Endothelial cell (in vitro differentiated cells): ENCODE results near the gene BACH2. TPM values are rescaled to one million over a fixed set of nuclear protein-coding genes. Genes with fewer than 3 reads are reported as not detected.

Experiments used
- DNase-seq: peaks from one replicate; pipeline ENCODE4 v3.0.0; 2021; ENCODE audit warnings: low spot score
- H3K27ac Mint-ChIP-seq: one replicate; pipeline ENCODE4 v1.8.0; 2021; ENCODE audit warnings: mixed read lengths, inconsistent platforms; ENCODE audit not compliant: unreplicated experiment
- H3K27me3 Mint-ChIP-seq: one replicate; pipeline ENCODE4 v1.8.0; 2021; ENCODE audit warnings: mild to moderate bottlenecking, moderate library complexity, mixed read lengths, inconsistent platforms; ENCODE audit not compliant: unreplicated experiment
- H3K36me3 Mint-ChIP-seq: one replicate; pipeline ENCODE4 v1.8.0; 2021; ENCODE audit warnings: mild to moderate bottlenecking, low read depth, mixed read lengths, inconsistent platforms; ENCODE audit not compliant: unreplicated experiment
- H3K4me1 Mint-ChIP-seq: one replicate; pipeline ENCODE4 v1.8.0; 2021; ENCODE audit warnings: mild to moderate bottlenecking, mixed read lengths, inconsistent platforms; ENCODE audit not compliant: unreplicated experiment
- H3K4me3 Mint-ChIP-seq: one replicate; pipeline ENCODE4 v1.8.0; 2021; ENCODE audit warnings: mild to moderate bottlenecking, mixed read lengths, inconsistent platforms; ENCODE audit not compliant: unreplicated experiment
- H3K9me3 Mint-ChIP-seq: one replicate; pipeline ENCODE4 v1.8.0; 2021; ENCODE audit warnings: mixed read lengths, inconsistent platforms; ENCODE audit not compliant: unreplicated experiment
- CTCF ChIP-seq: fragments of 200-600 bp; sonication (generic); IDR thresholded peaks from one replicate; pipeline ENCODE4 v1.5.0; 2021; ENCODE audit warnings: antibody characterized with exemption; ENCODE audit not compliant: unreplicated experiment
- total RNA-seq: library from RNA; stranded (reverse); fragmentation: NEBNext Ultra II Directional; extraction: Animal tissue kit (Norgen Biotek cat#: 25700); gene quantifications from one replicate; pipeline ENCODE4 v1.2.1, GENCODE V29; 2021; ENCODE audit not compliant: unreplicated experiment

Gene BACH2
- total RNA-seq, 1 donor from 2014 or later: 3.9 TPM

- H3K36me3 Mint-ChIP-seq: no peaks in the 10 kb centered on the region
- no peak for DNase-seq
- H3K27me3 Mint-ChIP-seq: no peaks in the 10 kb centered on the region
- peaks cover 7% of the 10 kb centered on the region for H3K4me1 Mint-ChIP-seq
- no peaks in the 10 kb centered on the region for H3K9me3 Mint-ChIP-seq
- TF ChIP-seq CTCF: no peak
- no peak overlapping the region for H3K27ac Mint-ChIP-seq
- H3K4me3 Mint-ChIP-seq: no peak overlapping the region
Measured at GRCh38 chr6:90238496-90239266, 58.0 kb downstream of the BACH2 start.

GRCh38 chr6:90237350-90237990, 59.2 kb downstream of the BACH2 start:
- TF ChIP-seq CTCF: no peak
- Mint-ChIP-seq H3K36me3 (no peaks in the 10 kb centered on the region), H3K4me1 (peaks cover 7% of the 10 kb centered on the region), H3K27me3 (no peaks in the 10 kb centered on the region), H3K4me3 (no peak overlapping the region), H3K9me3 (no peaks in the 10 kb centered on the region), H3K27ac (no peak overlapping the region)
- no peak for DNase-seq

DNA sequence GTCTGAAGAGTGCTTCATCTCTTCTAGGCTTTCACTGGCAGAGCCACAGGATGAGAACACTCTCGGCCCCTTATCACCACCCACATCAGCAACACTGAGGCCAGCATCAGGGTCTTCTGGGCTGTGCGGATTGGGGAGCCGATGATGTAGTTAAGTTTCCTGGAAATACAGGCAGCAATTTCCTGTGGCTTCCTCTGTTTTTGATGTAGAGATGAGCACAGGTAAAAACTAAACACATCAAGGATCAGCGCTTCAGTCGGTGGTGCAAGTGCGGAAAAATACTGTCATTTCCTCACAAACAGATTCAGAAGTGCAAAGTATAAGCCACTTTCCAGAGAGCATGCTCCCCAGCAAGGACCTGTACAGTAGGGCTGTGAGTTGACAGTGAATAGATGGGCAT, 62.6 kb downstream of the BACH2 start:
- no peak overlapping the region for H3K27ac Mint-ChIP-seq
- H3K27me3 Mint-ChIP-seq: no peaks in the 10 kb centered on the region
- H3K36me3 Mint-ChIP-seq: no peaks in the 10 kb centered on the region
- DNase-seq: no peak
- H3K4me3 Mint-ChIP-seq: no peak overlapping the region
- no peaks in the 10 kb centered on the region for H3K9me3 Mint-ChIP-seq
- H3K4me1 Mint-ChIP-seq: peaks cover 13% of the 10 kb centered on the region
- no peak for TF ChIP-seq CTCF

- no peak for TF ChIP-seq CTCF
- Mint-ChIP-seq H3K36me3 (no peaks in the 10 kb centered on the region), H3K27me3 (no peaks in the 10 kb centered on the region), H3K9me3 (no peaks in the 10 kb centered on the region), H3K4me1 (peaks cover 13% of the 10 kb centered on the region), H3K27ac (no peak overlapping the region), H3K4me3 (no peak overlapping the region)
- DNase-seq: no peak
Measured at GRCh38 chr6:90233213-90233612, 63.4 kb downstream of the BACH2 start.

- Mint-ChIP-seq H3K27me3 (no peaks in the 10 kb centered on the region), H3K36me3 (no peaks in the 10 kb centered on the region), H3K9me3 (no peaks in the 10 kb centered on the region), H3K4me1 (peaks cover 6% of the 10 kb centered on the region), H3K27ac (no peak overlapping the region), H3K4me3 (no peak overlapping the region)
- no peak for TF ChIP-seq CTCF
- DNase-seq: no peak
Measured at GRCh38 chr6:90231798-90232197, 64.8 kb downstream of the BACH2 start.
